ENCODE results near the gene SYT2. TPM values are rescaled to one million over a fixed set of nuclear protein-coding genes. Genes with fewer than 3 reads are reported as not detected.
"Not testable (repeated sequence)": the region's sequence is repeated elsewhere in the genome, so short reads cannot be mapped to it uniquely, and the experiment has no call there.

SYT2 gene
- total and polyA plus RNA-seq, 10 donors: under 0.01 to 0.14 (median 0.03) TPM; not detected in 3

DNA sequence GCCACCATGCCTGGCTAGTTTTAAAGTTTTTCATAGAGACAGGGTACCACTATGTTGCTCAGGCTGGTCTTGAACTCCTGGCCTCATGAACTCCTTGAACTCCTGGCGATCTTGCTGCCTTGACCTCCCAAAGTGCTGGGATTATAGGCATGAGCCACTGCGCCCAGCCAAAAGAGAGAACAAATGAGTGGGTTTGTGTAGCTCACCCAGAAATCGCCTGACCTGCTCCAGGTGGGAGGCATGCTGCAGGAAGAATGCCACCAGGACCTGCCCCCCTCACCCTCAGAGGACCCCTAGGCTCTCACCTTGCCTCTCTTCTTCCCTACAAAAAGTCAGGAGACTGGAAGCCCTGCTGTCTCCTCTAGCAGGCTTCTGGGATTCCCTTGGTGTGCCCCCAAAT is 88.8 kb downstream of the SYT2 start:
- intact Hi-C loops (cut with DNase I; ENCODE audit: low total_unique reads): no loop called here
- Histone ChIP-seq H3K36me3 (no peaks in the 10 kb centered on the region), H3K4me3 (no peak overlapping the region), H3K27ac (no peak overlapping the region), H3K9me3 (no peaks in the 10 kb centered on the region), H3K4me1 (peaks cover 6 to 43% (median 17%) of the 10 kb centered on the region in 6 donors), H3K27me3 (replicated peaks in 1 of 7) (peaks cover 0 to 75% (median 0%) of the 10 kb centered on the region in 7 donors)
- WGBS, 5 donors: 75 to 97% (median 91%) methylated on average over 2 to 3 of the region's 3 CpGs
- no peak for TF ChIP-seq POLR2A (IDR thresholded peaks at IDR 0.05)
- TF ChIP-seq POLR2AphosphoS5 (IDR thresholded peaks at IDR 0.05): no peak
- TF ChIP-seq CTCF (IDR thresholded peaks at IDR 0.05 in 8 of 11, conservative IDR thresholded peaks at IDR 0.05 in 3 of 11): no peak
- peak; percentile 15 for DNase-seq

GRCh38 chr1:202620036-202620435 is 90.2 kb downstream of the SYT2 start:
- intact Hi-C loops (cut with DNase I; ENCODE audit: low total_unique reads); H3K9me3 ChIP-seq; H3K27ac ChIP-seq; H3K36me3 ChIP-seq; H3K4me3 ChIP-seq: not testable (repeated sequence)
- Histone ChIP-seq H3K27me3 (replicated peaks in 1 of 7) (peaks cover 0 to 62% (median 0%) of the 10 kb centered on the region in 7 donors), H3K4me1 (peaks cover 15 to 44% (median 22%) of the 10 kb centered on the region in 6 donors)
- peak; percentile 51 for DNase-seq
- 87 to 100% (median 100%) methylated on average over 1 to 2 of the region's 2 CpGs for WGBS, 5 donors

- TF ChIP-seq POLR2AphosphoS5 (IDR thresholded peaks at IDR 0.05) (no peak), POLR2A (IDR thresholded peaks at IDR 0.05) (no peak), CTCF (IDR thresholded peaks at IDR 0.05 in 8 of 11, conservative IDR thresholded peaks at IDR 0.05 in 3 of 11) (no peak)
- DNase-seq: peak; percentile 9
- H3K9me3 ChIP-seq: no peaks in the 10 kb centered on the region
- no peak overlapping the region for H3K27ac ChIP-seq
- WGBS, 5 donors: 61 to 94% (median 88%) methylated on average over 2 of the region's 2 CpGs
- no peaks in the 10 kb centered on the region for H3K36me3 ChIP-seq
- peaks cover 18 to 50% (median 27%) of the 10 kb centered on the region in 6 donors for H3K4me1 ChIP-seq
- intact Hi-C loops (cut with DNase I; ENCODE audit: low total_unique reads): no loop called here
- no peak overlapping the region for H3K4me3 ChIP-seq
- H3K27me3 ChIP-seq (replicated peaks in 1 of 7): peaks cover 0 to 62% (median 0%) of the 10 kb centered on the region in 7 donors
Observed at GRCh38 chr1:202619505-202619904, 90.7 kb downstream of the SYT2 start.

DNA sequence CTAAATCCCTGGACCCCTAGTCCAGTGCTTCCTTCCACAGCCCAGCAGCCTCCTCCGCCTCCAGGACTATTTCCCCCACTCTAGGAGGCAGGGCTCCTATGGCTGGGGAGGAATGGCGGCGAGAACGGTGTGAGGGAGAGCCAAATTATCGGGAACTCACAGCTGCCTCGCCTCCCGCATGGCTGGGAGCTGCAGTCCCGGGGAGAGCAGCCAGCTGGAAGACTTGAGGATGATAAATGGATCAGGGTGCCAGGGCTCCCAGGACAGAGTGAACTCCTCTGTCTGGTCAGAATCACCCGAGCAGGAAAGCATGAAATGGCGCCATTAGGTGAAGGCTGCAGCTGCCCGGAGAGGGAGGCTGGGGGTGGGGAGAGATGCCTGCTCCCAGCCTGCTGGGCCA is 91.2 kb downstream of the SYT2 start:
- H3K27ac ChIP-seq: peak overlapping the region in 1 of 8 donors; percentile 26
- 67 to 91% (median 84%) methylated on average over 11 of the region's 11 CpGs for WGBS, 5 donors
- peak in 2 of 3 donors; percentile 15 to 51 for TF ChIP-seq POLR2AphosphoS5 (IDR thresholded peaks at IDR 0.05)
- peak; percentile 58 for DNase-seq
- H3K36me3 ChIP-seq; H3K4me3 ChIP-seq; H3K9me3 ChIP-seq; intact Hi-C loops (cut with DNase I; ENCODE audit: low total_unique reads): not testable (repeated sequence)
- peaks cover 18 to 55% (median 30%) of the 10 kb centered on the region in 6 donors for H3K4me1 ChIP-seq
- H3K27me3 ChIP-seq (replicated peaks in 1 of 7): peaks cover 0 to 59% (median 0%) of the 10 kb centered on the region in 7 donors

GRCh38 chr1:202616355-202616915 is 93.8 kb downstream of the SYT2 start:
- peak; percentile 68 for DNase-seq
- H3K27ac ChIP-seq: peak overlapping the region in 6 of 8 donors; percentile 29 to 69 (median 61)

More at GRCh38 chr1:202616355-202616915, 93.8 kb downstream of the SYT2 start:
- no peaks in the 10 kb centered on the region for H3K36me3 ChIP-seq
- no peaks in the 10 kb centered on the region for H3K9me3 ChIP-seq
- intact Hi-C loops (cut with DNase I; ENCODE audit: low total_unique reads): no loop called here
- peaks cover 18 to 66% (median 30%) of the 10 kb centered on the region in 6 donors for H3K4me1 ChIP-seq
- H3K27me3 ChIP-seq (replicated peaks in 1 of 7): peaks cover 0 to 35% (median 0%) of the 10 kb centered on the region in 7 donors
- H3K4me3 ChIP-seq: peak overlapping the region in 1 of 8 donors; percentile 19
- 41 to 55% (median 50%) methylated on average over 13 of the region's 13 CpGs for WGBS, 5 donors
- TF ChIP-seq POLR2AphosphoS5 (IDR thresholded peaks at IDR 0.05) (peak in 1 of 3 donors; percentile 33), CTCF (IDR thresholded peaks at IDR 0.05 in 8 of 11, conservative IDR thresholded peaks at IDR 0.05 in 3 of 11) (no peak), POLR2A (IDR thresholded peaks at IDR 0.05) (no peak)

All from spleen (tissue), 11 donors.